Neural progenitor cell (in vitro differentiated cells): Measurements from ENCODE around the gene GABRR3.

Experiments used
- CTCF ChIP-seq: fragments of 200-600 bp; sonication (generic); IDR thresholded peaks from 2 replicates; pipeline ENCODE4 v1.5.1; 2017; ENCODE audit warnings: antibody characterized with exemption, mild to moderate bottlenecking
- EZH2 ChIP-seq: fragments of 200-600 bp; sonication (generic); IDR thresholded peaks from 2 replicates; pipeline ENCODE4 v1.6.1; 2017; ENCODE audit warnings: antibody characterized with exemption, mild to moderate bottlenecking, moderate library complexity

GRCh38 chr3:98020412-98020811 lies 14.7 kb downstream of the GABRR3 start:
- TF ChIP-seq CTCF (no peak), EZH2 (no peak)
